ENCODE results near the gene EFCAB3.
"Not testable (repeated sequence)": the region's sequence is repeated elsewhere in the genome, so short reads cannot be mapped to it uniquely, and the experiment has no call there.

Gene EFCAB3

GRCh38 chr17:62380253-62380652, at the start of gene EFCAB3:
EFCAB3 (plus strand) TSS chr17:62380553; CDS start chr17:62382980, 2,427 bp downstream.
- Mint-ChIP-seq H3K27ac (no peak within 1 kb of the TSS), H3K27me3 (peaks cover 26% of the 10 kb centered on the region), H3K4me1 (ENCODE audit: low read depth) (no peaks in the 10 kb centered on the region), H3K9me3 (no peaks in the 10 kb centered on the region), H3K4me3 (no peak within 1 kb of the TSS), H3K36me3 (ENCODE audit: low read depth) (no peaks in the 10 kb centered on the region)

- Mint-ChIP-seq H3K4me3 (no peak overlapping the region), H3K36me3 (ENCODE audit: low read depth) (no peaks in the 10 kb centered on the region), H3K27ac (no peak overlapping the region), H3K4me1 (ENCODE audit: low read depth) (no peaks in the 10 kb centered on the region), H3K9me3 (peaks cover 4% of the 10 kb centered on the region), H3K27me3 (peaks cover 10% of the 10 kb centered on the region)
These were observed 43.8 kb upstream of the EFCAB3 start for GRCh38 chr17:62336527-62336926.

- no peaks in the 10 kb centered on the region for H3K36me3 Mint-ChIP-seq (ENCODE audit: low read depth)
- no peaks in the 10 kb centered on the region for H3K4me1 Mint-ChIP-seq (ENCODE audit: low read depth)
- no peak overlapping the region for H3K27ac Mint-ChIP-seq
- H3K9me3 Mint-ChIP-seq, result no peaks in the 10 kb centered on the region
- H3K4me3 Mint-ChIP-seq, result no peak overlapping the region
- H3K27me3 Mint-ChIP-seq, result peaks cover 52% of the 10 kb centered on the region
These were observed 36.5 kb upstream of the EFCAB3 start for GRCh38 chr17:62343764-62344270.

GRCh38 chr17:62351176-62351575, 29.2 kb upstream of the EFCAB3 start:
- Mint-ChIP-seq H3K27me3 (peaks cover 43% of the 10 kb centered on the region), H3K27ac (no peak overlapping the region), H3K9me3 (no peaks in the 10 kb centered on the region), H3K36me3 (ENCODE audit: low read depth) (no peaks in the 10 kb centered on the region), H3K4me3 (no peak overlapping the region), H3K4me1 (ENCODE audit: low read depth) (no peaks in the 10 kb centered on the region)

GRCh38 chr17:62366191-62366590, 14.2 kb upstream of the EFCAB3 start:
- Mint-ChIP-seq H3K27ac (no peak overlapping the region), H3K4me3 (no peak overlapping the region), H3K36me3 (ENCODE audit: low read depth) (no peaks in the 10 kb centered on the region), H3K4me1 (ENCODE audit: low read depth) (no peaks in the 10 kb centered on the region), H3K9me3 (no peaks in the 10 kb centered on the region), H3K27me3 (peaks cover 7% of the 10 kb centered on the region)

- H3K9me3 Mint-ChIP-seq, result no peaks in the 10 kb centered on the region
- H3K4me1 Mint-ChIP-seq (ENCODE audit: low read depth), result no peaks in the 10 kb centered on the region
- H3K27me3 Mint-ChIP-seq, result peaks cover 18% of the 10 kb centered on the region
- no peak overlapping the region for H3K27ac Mint-ChIP-seq
- H3K4me3 Mint-ChIP-seq, result no peak overlapping the region
- H3K36me3 Mint-ChIP-seq (ENCODE audit: low read depth), result no peaks in the 10 kb centered on the region
These were observed 1.2 kb downstream of the EFCAB3 start for GRCh38 chr17:62381561-62381960.

GRCh38 chr17:62388856-62389255, 8.5 kb downstream of the EFCAB3 start:
- Mint-ChIP-seq H3K27me3 (peaks cover 26% of the 10 kb centered on the region), H3K9me3 (no peaks in the 10 kb centered on the region), H3K36me3 (ENCODE audit: low read depth) (no peaks in the 10 kb centered on the region), H3K27ac (no peak overlapping the region), H3K4me1 (ENCODE audit: low read depth) (no peaks in the 10 kb centered on the region), H3K4me3 (no peak overlapping the region)

GRCh38 chr17:62392908-62393307, 12.6 kb downstream of the EFCAB3 start:
- Mint-ChIP-seq H3K27me3 (peaks cover 23% of the 10 kb centered on the region), H3K9me3 (no peaks in the 10 kb centered on the region), H3K27ac (no peak overlapping the region), H3K4me1 (ENCODE audit: low read depth) (no peaks in the 10 kb centered on the region), H3K36me3 (ENCODE audit: low read depth) (no peaks in the 10 kb centered on the region), H3K4me3 (no peak overlapping the region)

GRCh38 chr17:62398891-62399290, 18.5 kb downstream of the EFCAB3 start:
- Mint-ChIP-seq H3K4me1 (ENCODE audit: low read depth) (no peaks in the 10 kb centered on the region), H3K36me3 (ENCODE audit: low read depth) (no peaks in the 10 kb centered on the region), H3K27me3 (peaks cover 25% of the 10 kb centered on the region), H3K27ac (no peak overlapping the region), H3K9me3 (no peaks in the 10 kb centered on the region), H3K4me3 (no peak overlapping the region)

GRCh38 chr17:62405451-62405850, 25.1 kb downstream of the EFCAB3 start:
- Mint-ChIP-seq H3K27me3 (peaks cover 35% of the 10 kb centered on the region), H3K4me3 (no peak overlapping the region), H3K9me3 (no peaks in the 10 kb centered on the region), H3K27ac (no peak overlapping the region), H3K4me1 (ENCODE audit: low read depth) (no peaks in the 10 kb centered on the region), H3K36me3 (ENCODE audit: low read depth) (no peaks in the 10 kb centered on the region)

GRCh38 chr17:62413090-62413489, 32.7 kb downstream of the EFCAB3 start:
- H3K4me3 Mint-ChIP-seq; H3K4me1 Mint-ChIP-seq (ENCODE audit: low read depth); H3K36me3 Mint-ChIP-seq (ENCODE audit: low read depth); H3K27ac Mint-ChIP-seq; H3K9me3 Mint-ChIP-seq: not testable (repeated sequence)
- H3K27me3 Mint-ChIP-seq, result peaks cover 34% of the 10 kb centered on the region

GRCh38 chr17:62423647-62424461, 43.5 kb downstream of the EFCAB3 start, which contains the start of gene METTL2A:
METTL2A (plus strand) TSS chr17:62423897; CDS start chr17:62423903, 6 bp downstream.
- H3K27ac Mint-ChIP-seq, result peak within 1 kb of the TSS; percentile 94
- H3K9me3 Mint-ChIP-seq, H3K27me3 Mint-ChIP-seq: not testable (repeated sequence)
- H3K4me3 Mint-ChIP-seq, result peak within 1 kb of the TSS; percentile 89
- peaks cover 34% of the 10 kb centered on the region for H3K4me1 Mint-ChIP-seq (ENCODE audit: low read depth)
- peaks cover 19% of the 10 kb centered on the region for H3K36me3 Mint-ChIP-seq (ENCODE audit: low read depth)

- not testable (repeated sequence) for H3K4me3 Mint-ChIP-seq, H3K27me3 Mint-ChIP-seq, H3K27ac Mint-ChIP-seq, H3K9me3 Mint-ChIP-seq
- H3K36me3 Mint-ChIP-seq (ENCODE audit: low read depth), result peaks cover 27% of the 10 kb centered on the region
- peaks cover 34% of the 10 kb centered on the region for H3K4me1 Mint-ChIP-seq (ENCODE audit: low read depth)
These were observed 45.9 kb downstream of the EFCAB3 start for GRCh38 chr17:62426214-62426613.

GRCh38 chr17:62435251-62435650, 54.9 kb downstream of the EFCAB3 start:
- peaks cover 42% of the 10 kb centered on the region for H3K36me3 Mint-ChIP-seq (ENCODE audit: low read depth)
- not testable (repeated sequence) for H3K4me3 Mint-ChIP-seq; H3K4me1 Mint-ChIP-seq (ENCODE audit: low read depth); H3K9me3 Mint-ChIP-seq; H3K27me3 Mint-ChIP-seq; H3K27ac Mint-ChIP-seq

- not testable (repeated sequence) for H3K4me3 Mint-ChIP-seq; H3K4me1 Mint-ChIP-seq (ENCODE audit: low read depth); H3K27ac Mint-ChIP-seq; H3K9me3 Mint-ChIP-seq; H3K27me3 Mint-ChIP-seq
- peaks cover 46% of the 10 kb centered on the region for H3K36me3 Mint-ChIP-seq (ENCODE audit: low read depth)
These were observed 60.8 kb downstream of the EFCAB3 start for GRCh38 chr17:62441181-62441580.

GRCh38 chr17:62444063-62444462, 63.7 kb downstream of the EFCAB3 start:
- Mint-ChIP-seq H3K27ac (no peak overlapping the region), H3K9me3 (no peaks in the 10 kb centered on the region), H3K27me3 (no peaks in the 10 kb centered on the region), H3K4me3 (no peak overlapping the region), H3K4me1 (ENCODE audit: low read depth) (no peaks in the 10 kb centered on the region), H3K36me3 (ENCODE audit: low read depth) (peaks cover 54% of the 10 kb centered on the region)
